ENCODE data around the gene IQSEC1. TPM values are rescaled to one million over a fixed set of nuclear protein-coding genes. Genes with fewer than 3 reads are reported as not detected.

The IQSEC1 gene
- total RNA-seq, 1 experiment from 2014 or later = 28.1 TPM

- no TSS peak for BruUV-seq (replicated peaks)
- peaks cover 26% of the 10 kb centered on the region for H3K27me3 ChIP-seq (ENCODE audit: insufficient read depth, low read length)
Measured at GRCh38 chr3:13075986-13076654, 2.9 kb upstream of the IQSEC1 start.

More at GRCh38 chr3:13075986-13076654, 2.9 kb upstream of the IQSEC1 start:
- intact Hi-C loops (cut with micrococcal nuclease) = no loop called here
- Histone ChIP-seq H3K9ac (ENCODE audit: low read length) (no peak overlapping the region), H2AFZ (ENCODE audit: low read depth, low read length, poor library complexity, severe bottlenecking) (no peak overlapping the region), H3K79me2 (ENCODE audit: insufficient read depth, low read length) (no peaks in the 10 kb centered on the region), H3K9me3 (ENCODE audit: control insufficient read depth in 1 of 2, insufficient read depth in 1 of 2, low read depth in 1 of 2, low read length in 2 of 2) (no peaks in the 10 kb centered on the region), H3K9me2 (ENCODE audit: insufficient read depth) (no peaks in the 10 kb centered on the region), H3K4me3 (replicated peaks in 1 of 2; ENCODE audit: low read depth in 1 of 2, low read length in 2 of 2) (no peak overlapping the region), H4K20me1 (ENCODE audit: insufficient read depth) (no peaks in the 10 kb centered on the region), H3K36me3 (ENCODE audit: control insufficient read depth in 1 of 2, insufficient read depth in 2 of 2, low read length in 2 of 2) (no peaks in the 10 kb centered on the region), H3K27ac (ENCODE audit: low read depth, low read length) (no peak overlapping the region), H3K4me2 (ENCODE audit: low read length) (no peak overlapping the region), H3K4me1 (ENCODE audit: control insufficient read depth in 1 of 2, insufficient read depth in 2 of 2, low read length in 2 of 2) (no peaks in the 10 kb centered on the region)
- TF ChIP-seq RAD21 (IDR thresholded peaks at IDR 0.05; ENCODE audit: low read depth) (no peak), FOSL1 (IDR thresholded peaks at IDR 0.05; ENCODE audit: low read depth) (no peak), REST (IDR thresholded peaks at IDR 0.05; ENCODE audit: low read depth) (no peak), ELF1 (IDR thresholded peaks at IDR 0.05; ENCODE audit: borderline replicate concordance, low read depth) (no peak), SRF (IDR thresholded peaks at IDR 0.05; ENCODE audit: low read depth) (no peak), CBX3 (IDR thresholded peaks at IDR 0.05; ENCODE audit: low read depth) (no peak), ZNF274 (IDR thresholded peaks at IDR 0.05; ENCODE audit: low read depth, low read length) (no peak), JUND (IDR thresholded peaks at IDR 0.05) (no peak), POLR2AphosphoS5 (IDR thresholded peaks at IDR 0.05; ENCODE audit: low read depth, low read length) (no peak), ATF3 (IDR thresholded peaks at IDR 0.05) (no peak), CTCF (IDR thresholded peaks at IDR 0.05 in 2 of 3, conservative IDR thresholded peaks at IDR 0.05 in 1 of 3; ENCODE audit: borderline replicate concordance in 1 of 3, insufficient read depth in 1 of 3, low read depth in 2 of 3, low read length in 2 of 3) (no peak), TCF7L2 (IDR thresholded peaks at IDR 0.05; ENCODE audit: borderline replicate concordance, extremely low read depth, insufficient read depth, insufficient read length) (no peak), ZFX (IDR thresholded peaks at IDR 0.05) (no peak), EZH2phosphoT487 (IDR thresholded peaks at IDR 0.05; ENCODE audit: borderline replicate concordance) (no peak), YY1 (IDR thresholded peaks at IDR 0.05; ENCODE audit: extremely low read depth, insufficient replicate concordance, low read depth, low read length) (no peak), CEBPB (IDR thresholded peaks at IDR 0.05; ENCODE audit: low read depth) (no peak), SIN3A (IDR thresholded peaks at IDR 0.05; ENCODE audit: low read depth) (no peak), POLR2A (IDR thresholded peaks at IDR 0.05; ENCODE audit: borderline replicate concordance, extremely low read depth, insufficient read depth, insufficient read length) (no peak), EGR1 (IDR thresholded peaks at IDR 0.05; ENCODE audit: low read depth) (no peak)
- DNase-seq (ENCODE audit: low read depth, low spot score) (no peak), ATAC-seq (no peak)
- RAD21 ChIA-PET (ENCODE audit: low non-redundant PET in 1 of 2, low total read pairs in 2 of 2, uncharacterized antibody in 2 of 2, unreplicated experiment in 2 of 2) = no interaction called here
- POLR2A ChIA-PET = no interaction called here
- CTCF ChIA-PET = no interaction called here
